A673 (cell line): ENCODE data around the gene KRTAP12-4. TPM values are rescaled to one million over a fixed set of nuclear protein-coding genes. Genes with fewer than 3 reads are reported as not detected.

Source experiments
- BruUV-seq: library from RNA; stranded (reverse); fragments of 400-500 nt; replicated peaks from 2 replicates; lab custom pipeline; 2021; lab: Mats Ljungman, UMichigan
- CTCF ChIA-PET: fragments of 300-600 bp; sonication (Branson Sonifier 250); formaldehyde crosslinking; loops from one replicate; lab custom pipeline; 2022; ENCODE audit warnings: antibody characterized with exemption; lab: Charles Lee
- POLR2A ChIA-PET: fragments of 300-600 bp; sonication (Branson Sonifier 250); formaldehyde crosslinking; loops from one replicate; lab custom pipeline; 2022; ENCODE audit warnings: antibody characterized with exemption; ENCODE audit not compliant: low non-redundant PET; lab: Charles Lee
- DNase-seq: peaks from one replicate; pipeline ENCODE4 v3.0.0-alpha.2; 2015; ENCODE audit warnings: low spot score
- H3K27ac ChIP-seq: fragments of 200-600 bp; sonication (generic); 2 replicates; pipeline ENCODE4 v1.5.1; 2016; ENCODE audit warnings: mixed run types, low read depth, mild to moderate bottlenecking, mixed read lengths, antibody characterized with exemption, low read length; ENCODE audit not compliant: poor library complexity, severe bottlenecking
- H3K27me3 ChIP-seq: fragments of 200-600 bp; sonication (generic); replicated peaks from 2 replicates; pipeline ENCODE4 v1.6.1; 2017; ENCODE audit warnings: mixed run types, low read depth, mild to moderate bottlenecking, mixed read lengths, antibody characterized with exemption, low read length; ENCODE audit not compliant: insufficient read depth, poor library complexity
- H3K36me3 ChIP-seq: fragments of 200-600 bp; sonication (generic); 2 replicates; pipeline ENCODE4 v1.6.1; 2016; ENCODE audit warnings: mixed run types, mild to moderate bottlenecking, mixed read lengths, antibody characterized with exemption, low read length; ENCODE audit not compliant: insufficient read depth, poor library complexity, severe bottlenecking
- H3K4me1 ChIP-seq: fragments of 200-600 bp; sonication (generic); 2 replicates; pipeline ENCODE4 v1.6.1; 2017; ENCODE audit warnings: mixed run types, mild to moderate bottlenecking, mixed read lengths, antibody characterized with exemption, low read length; ENCODE audit not compliant: insufficient read depth, poor library complexity, severe bottlenecking
- H3K4me3 ChIP-seq: fragments of 200-600 bp; sonication (generic); 2 replicates; pipeline ENCODE4 v1.5.1; 2016; ENCODE audit warnings: low read depth, mixed run types, mild to moderate bottlenecking, mixed read lengths, low read length; ENCODE audit not compliant: poor library complexity, severe bottlenecking
- H3K9me3 ChIP-seq: fragments of 200-600 bp; sonication (generic); 2 replicates; pipeline ENCODE4 v1.6.1; 2016; ENCODE audit warnings: mixed run types, low read depth, mild to moderate bottlenecking, mixed read lengths, antibody characterized with exemption, low read length; ENCODE audit not compliant: poor library complexity, severe bottlenecking
- EZH2 ChIP-seq: fragments of 200-600 bp; sonication (generic); IDR thresholded peaks from 2 replicates; pipeline ENCODE4 v1.6.1; 2017; ENCODE audit warnings: borderline replicate concordance, low read depth, mild to moderate bottlenecking, mixed read lengths, antibody characterized with exemption, low read length; ENCODE audit not compliant: poor library complexity, severe bottlenecking
- intact Hi-C: fragments of 100-400 bp; cut with micrococcal nuclease; formaldehyde crosslinking; loops from one replicate; pipeline ENCODE4 v1.10.0; 2022; ENCODE audit not compliant: unreplicated experiment
- total RNA-seq: library from RNA; stranded (reverse); gene quantifications from 2 replicates; pipeline ENCODE4 v1.2.3, GENCODE V29; 2021
- TF ChIP-seq, protein P1 (sequence below): fragments of 300-800, 200-600 bp; sonication (generic); conservative IDR thresholded peaks from 2 replicates; pipeline ENCODE4 v1.5.1; 2017; ENCODE audit warnings: low read depth, mild to moderate bottlenecking, antibody characterized with exemption, low read length, moderate library complexity, mixed read lengths

The KRTAP12-4 gene
- total RNA-seq, 1 experiment from 2014 or later = 1.0 TPM

GRCh38 chr21:44671911-44672310 lies 17.5 kb upstream of the KRTAP12-4 start:
- Histone ChIP-seq H3K4me3 (no peak overlapping the region), H3K9me3 (peaks cover 28% of the 10 kb centered on the region), H3K4me1 (no peaks in the 10 kb centered on the region), H3K27ac (no peak overlapping the region), H3K27me3 (no peaks in the 10 kb centered on the region), H3K36me3 (no peaks in the 10 kb centered on the region)
- ChIA-PET POLR2A (no interaction called here), CTCF (no interaction called here)
- intact Hi-C loops = no loop called here
- no TSS peak for BruUV-seq
- DNase-seq = no peak
- no peak for TF ChIP-seq EZH2
- TF ChIP-seq, protein P1, sequence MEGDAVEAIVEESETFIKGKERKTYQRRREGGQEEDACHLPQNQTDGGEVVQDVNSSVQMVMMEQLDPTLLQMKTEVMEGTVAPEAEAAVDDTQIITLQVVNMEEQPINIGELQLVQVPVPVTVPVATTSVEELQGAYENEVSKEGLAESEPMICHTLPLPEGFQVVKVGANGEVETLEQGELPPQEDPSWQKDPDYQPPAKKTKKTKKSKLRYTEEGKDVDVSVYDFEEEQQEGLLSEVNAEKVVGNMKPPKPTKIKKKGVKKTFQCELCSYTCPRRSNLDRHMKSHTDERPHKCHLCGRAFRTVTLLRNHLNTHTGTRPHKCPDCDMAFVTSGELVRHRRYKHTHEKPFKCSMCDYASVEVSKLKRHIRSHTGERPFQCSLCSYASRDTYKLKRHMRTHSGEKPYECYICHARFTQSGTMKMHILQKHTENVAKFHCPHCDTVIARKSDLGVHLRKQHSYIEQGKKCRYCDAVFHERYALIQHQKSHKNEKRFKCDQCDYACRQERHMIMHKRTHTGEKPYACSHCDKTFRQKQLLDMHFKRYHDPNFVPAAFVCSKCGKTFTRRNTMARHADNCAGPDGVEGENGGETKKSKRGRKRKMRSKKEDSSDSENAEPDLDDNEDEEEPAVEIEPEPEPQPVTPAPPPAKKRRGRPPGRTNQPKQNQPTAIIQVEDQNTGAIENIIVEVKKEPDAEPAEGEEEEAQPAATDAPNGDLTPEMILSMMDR = no peak

DNA sequence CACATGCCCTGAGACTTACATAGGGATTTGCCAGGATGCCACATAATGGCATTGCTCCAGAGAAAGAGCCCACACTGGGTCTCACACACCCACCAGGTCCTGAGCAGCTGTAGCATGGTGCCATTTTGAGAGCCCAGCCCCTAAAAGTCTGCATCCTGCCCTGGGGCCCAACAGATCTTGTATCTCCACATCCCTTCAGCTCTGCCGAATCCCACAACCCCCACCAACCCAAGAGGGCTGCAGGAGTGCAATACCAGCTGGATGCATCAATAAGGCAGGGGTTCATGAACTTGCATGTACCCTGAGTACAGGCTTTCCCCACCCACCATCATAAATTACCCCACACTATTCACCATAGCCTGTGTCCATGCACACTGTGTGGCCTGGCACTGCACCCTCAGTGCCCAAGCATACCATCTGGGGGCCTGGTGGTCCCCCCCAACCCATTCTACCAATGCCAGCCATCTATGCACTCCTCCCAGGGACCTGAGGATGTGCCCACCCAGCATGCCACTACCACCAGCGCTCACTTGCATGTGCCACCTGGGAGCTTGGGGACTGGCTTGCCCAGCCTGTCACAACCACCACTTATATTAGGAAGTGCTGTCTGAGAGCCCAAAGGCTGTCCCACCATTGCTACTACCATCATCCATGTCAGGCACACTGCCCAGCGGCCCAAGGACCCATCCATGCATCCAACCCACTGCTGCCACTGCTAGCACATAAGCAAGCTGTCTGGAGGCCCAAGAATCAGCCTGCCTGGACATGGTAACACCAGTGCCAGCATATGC lies 16.4 kb upstream of the KRTAP12-4 start:
- no peak for DNase-seq
- H3K4me1 ChIP-seq = no peaks in the 10 kb centered on the region
- H3K36me3 ChIP-seq = no peaks in the 10 kb centered on the region
- H3K9me3 ChIP-seq = peaks cover 28% of the 10 kb centered on the region
- CTCF ChIA-PET = no interaction called here
- no peak for TF ChIP-seq EZH2
- TF ChIP-seq, protein P1 = no peak
- H3K27me3 ChIP-seq = no peaks in the 10 kb centered on the region
- intact Hi-C loops = no loop called here
- H3K4me3 ChIP-seq = no peak overlapping the region
- no peak overlapping the region for H3K27ac ChIP-seq
- no TSS peak for BruUV-seq
- POLR2A ChIA-PET = no interaction called here

- no peaks in the 10 kb centered on the region for H3K36me3 ChIP-seq
- no peak overlapping the region for H3K4me3 ChIP-seq
- ChIA-PET CTCF (no interaction called here), POLR2A (no interaction called here)
- no peak for TF ChIP-seq EZH2
- TF ChIP-seq, protein P1 = no peak
- DNase-seq = no peak
- H3K9me3 ChIP-seq = peaks cover 18% of the 10 kb centered on the region
- intact Hi-C loops = no loop called here
- BruUV-seq = no TSS peak
- H3K4me1 ChIP-seq = no peaks in the 10 kb centered on the region
- no peak overlapping the region for H3K27ac ChIP-seq
- no peaks in the 10 kb centered on the region for H3K27me3 ChIP-seq
Observed at GRCh38 chr21:44667612-44668011, 13.2 kb upstream of the KRTAP12-4 start.
